Osteoblast (primary cell): ENCODE data around the gene TBX19. TPM values are rescaled to one million over a fixed set of nuclear protein-coding genes. Genes with fewer than 3 reads are reported as not detected.

Experiments
- DNase-seq: peaks from one replicate; pipeline ENCODE4 v3.0.0; 2011; ENCODE audit warnings: low spot score, mixed read lengths; ENCODE audit not compliant: insufficient read length; ENCODE audit errors: missing footprints
- H2AFZ ChIP-seq: 2 replicates; pipeline ENCODE4 v1.6.0; 2011; ENCODE audit warnings: mild to moderate bottlenecking, low read length
- H3K27ac ChIP-seq: 2 replicates; pipeline ENCODE4 v1.5.1; 2011; ENCODE audit warnings: mild to moderate bottlenecking, low read depth, low read length, moderate library complexity
- H3K27me3 ChIP-seq: 2 replicates; pipeline ENCODE4 v1.6.0; 2012; ENCODE audit warnings: mild to moderate bottlenecking, control low read depth, inconsistent platforms, low read length, moderate library complexity; ENCODE audit not compliant: insufficient read depth
- H3K36me3 ChIP-seq: 2 replicates; pipeline ENCODE4 v1.5.1; 2011; ENCODE audit warnings: mild to moderate bottlenecking, low read length, control low read depth, moderate library complexity; ENCODE audit not compliant: insufficient read depth
- H3K4me1 ChIP-seq: 2 replicates; pipeline ENCODE4 v1.5.1; 2011; ENCODE audit warnings: mild to moderate bottlenecking, low read length, control low read depth, moderate library complexity; ENCODE audit not compliant: insufficient read depth
- H3K4me2 ChIP-seq: 2 replicates; pipeline ENCODE4 v1.6.0; 2011; ENCODE audit warnings: mild to moderate bottlenecking, low read length; ENCODE audit not compliant: insufficient read depth
- H3K4me3 ChIP-seq: fragments of 200-600 bp; sonication (generic); 3 replicates; pipeline ENCODE4 v1.5.1; 2012; ENCODE audit warnings: mild to moderate bottlenecking, low read length, inconsistent platforms; ENCODE audit not compliant: insufficient read depth
- H3K79me2 ChIP-seq: 2 replicates; pipeline ENCODE4 v1.6.0; 2012; ENCODE audit warnings: mild to moderate bottlenecking, low read length, control low read depth, inconsistent platforms; ENCODE audit not compliant: insufficient read depth
- H3K9me3 ChIP-seq: 2 replicates; pipeline ENCODE4 v1.5.1; 2011; ENCODE audit warnings: low read depth, low read length, control low read depth
- H4K20me1 ChIP-seq: 2 replicates; pipeline ENCODE4 v1.6.0; 2012; ENCODE audit warnings: mild to moderate bottlenecking, low read length, control low read depth; ENCODE audit not compliant: insufficient read depth
- CTCF ChIP-seq: IDR thresholded peaks from 2 replicates; pipeline ENCODE4 v1.5.1; 2011; ENCODE audit warnings: mild to moderate bottlenecking, low read depth, low read length, moderate library complexity; ENCODE audit errors: extremely low read depth
- total RNA-seq: library from RNA; depleted of rRNA; stranded (reverse); fragments of >200 nt; gene quantifications from 2 replicates; pipeline ENCODE4 v1.2.3, GENCODE V29; 2012

TBX19 gene
- total RNA-seq, 1 donor, result 1.1 TPM

- Histone ChIP-seq H3K4me1 (no peaks in the 10 kb centered on the region), H3K4me3 (no peak overlapping the region), H3K36me3 (no peaks in the 10 kb centered on the region), H2AFZ (no peak overlapping the region), H4K20me1 (no peaks in the 10 kb centered on the region), H3K9me3 (no peaks in the 10 kb centered on the region), H3K79me2 (no peaks in the 10 kb centered on the region), H3K27ac (no peak overlapping the region), H3K4me2 (no peak overlapping the region), H3K27me3 (peaks cover 6% of the 10 kb centered on the region)
- no peak for TF ChIP-seq CTCF
- DNase-seq, result no peak
Measured at GRCh38 chr1:168333562-168334276, 53.0 kb downstream of the TBX19 start.

DNA sequence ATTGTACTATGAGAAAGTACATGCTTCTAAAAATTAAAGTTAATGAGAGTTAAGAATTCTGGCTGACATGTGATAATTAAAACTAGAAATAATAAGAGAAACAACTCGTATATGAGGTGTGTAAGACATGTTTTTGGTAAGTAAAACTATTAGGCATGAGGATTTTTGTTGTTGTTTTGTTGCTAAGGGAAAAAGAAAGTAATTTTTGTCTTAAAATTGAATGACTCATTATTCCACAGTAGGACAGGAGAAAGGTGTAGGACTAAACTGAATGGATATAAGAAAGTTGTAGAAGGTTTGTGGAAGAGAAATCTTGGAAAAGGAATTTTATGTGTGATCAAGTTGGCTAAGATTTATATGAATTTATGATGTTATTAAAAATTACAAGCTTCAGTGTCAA, 54.8 kb downstream of the TBX19 start:
- no peak overlapping the region for H3K27ac ChIP-seq
- H3K27me3 ChIP-seq, result peaks cover 6% of the 10 kb centered on the region
- H2AFZ ChIP-seq, result no peak overlapping the region
- H4K20me1 ChIP-seq, result no peaks in the 10 kb centered on the region
- no peaks in the 10 kb centered on the region for H3K79me2 ChIP-seq
- H3K4me3 ChIP-seq, result no peak overlapping the region
- no peaks in the 10 kb centered on the region for H3K36me3 ChIP-seq
- no peak overlapping the region for H3K4me2 ChIP-seq
- H3K4me1 ChIP-seq, result no peaks in the 10 kb centered on the region
- H3K9me3 ChIP-seq, result no peaks in the 10 kb centered on the region
- no peak for TF ChIP-seq CTCF
- DNase-seq, result no peak

DNA sequence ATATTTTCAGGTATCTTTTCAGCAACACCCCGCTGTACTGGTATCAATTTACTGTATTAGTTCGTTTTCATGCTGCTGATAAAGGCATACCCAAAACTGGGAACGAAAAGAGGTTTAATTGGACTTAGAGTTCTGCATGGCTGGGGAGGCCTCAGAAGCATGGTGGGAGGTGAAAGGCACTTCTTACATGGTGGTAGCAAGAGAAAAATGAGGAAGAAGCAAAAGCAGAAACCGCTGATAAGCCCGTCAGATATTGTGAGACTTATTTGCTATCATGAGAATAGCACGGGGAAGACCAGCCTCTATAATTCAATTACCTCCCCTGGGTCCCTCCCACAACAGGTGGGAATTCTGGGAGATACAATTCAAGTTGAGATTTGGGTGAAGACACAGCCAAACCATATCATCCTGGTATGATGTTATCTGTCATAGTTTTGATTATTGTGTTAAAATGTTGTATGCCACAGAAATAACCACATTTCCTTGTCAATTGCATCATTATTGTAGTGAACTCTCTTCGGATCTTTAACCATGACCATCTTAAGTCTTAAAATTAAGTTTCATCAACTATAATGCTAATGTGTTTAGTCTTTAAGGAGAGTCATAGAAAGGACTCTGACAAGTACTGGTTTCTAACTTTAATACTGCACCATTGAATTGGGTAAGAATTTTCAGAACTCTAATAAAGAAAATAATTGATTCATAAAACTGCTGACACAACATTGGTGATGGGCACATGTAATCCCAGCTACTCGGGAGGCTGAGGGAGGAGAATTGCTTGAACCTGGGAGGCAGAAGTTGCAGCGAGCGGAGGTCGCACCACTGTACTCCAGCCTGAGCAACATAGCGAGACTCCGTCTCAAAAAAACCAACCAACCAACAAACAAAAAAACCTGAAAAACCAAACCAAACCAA, 58.2 kb downstream of the TBX19 start:
- no peaks in the 10 kb centered on the region for H3K79me2 ChIP-seq
- H3K4me3 ChIP-seq, result no peak overlapping the region
- DNase-seq, result no peak
- no peaks in the 10 kb centered on the region for H3K9me3 ChIP-seq
- H3K4me2 ChIP-seq, result no peak overlapping the region
- peaks cover 6% of the 10 kb centered on the region for H3K27me3 ChIP-seq
- H3K4me1 ChIP-seq, result peaks cover 15% of the 10 kb centered on the region
- no peaks in the 10 kb centered on the region for H3K36me3 ChIP-seq
- no peak for TF ChIP-seq CTCF
- no peaks in the 10 kb centered on the region for H4K20me1 ChIP-seq
- H2AFZ ChIP-seq, result no peak overlapping the region
- no peak overlapping the region for H3K27ac ChIP-seq
